GM18526 (cell line): ENCODE results near the gene ANGPTL8.

Source experiments
- POLR2A ChIP-seq: IDR thresholded peaks from 3 replicates; pipeline ENCODE4 v1.6.1; 2011; ENCODE audit not compliant: insufficient read length; ENCODE audit errors: extremely low read depth

ANGPTL8 gene

DNA sequence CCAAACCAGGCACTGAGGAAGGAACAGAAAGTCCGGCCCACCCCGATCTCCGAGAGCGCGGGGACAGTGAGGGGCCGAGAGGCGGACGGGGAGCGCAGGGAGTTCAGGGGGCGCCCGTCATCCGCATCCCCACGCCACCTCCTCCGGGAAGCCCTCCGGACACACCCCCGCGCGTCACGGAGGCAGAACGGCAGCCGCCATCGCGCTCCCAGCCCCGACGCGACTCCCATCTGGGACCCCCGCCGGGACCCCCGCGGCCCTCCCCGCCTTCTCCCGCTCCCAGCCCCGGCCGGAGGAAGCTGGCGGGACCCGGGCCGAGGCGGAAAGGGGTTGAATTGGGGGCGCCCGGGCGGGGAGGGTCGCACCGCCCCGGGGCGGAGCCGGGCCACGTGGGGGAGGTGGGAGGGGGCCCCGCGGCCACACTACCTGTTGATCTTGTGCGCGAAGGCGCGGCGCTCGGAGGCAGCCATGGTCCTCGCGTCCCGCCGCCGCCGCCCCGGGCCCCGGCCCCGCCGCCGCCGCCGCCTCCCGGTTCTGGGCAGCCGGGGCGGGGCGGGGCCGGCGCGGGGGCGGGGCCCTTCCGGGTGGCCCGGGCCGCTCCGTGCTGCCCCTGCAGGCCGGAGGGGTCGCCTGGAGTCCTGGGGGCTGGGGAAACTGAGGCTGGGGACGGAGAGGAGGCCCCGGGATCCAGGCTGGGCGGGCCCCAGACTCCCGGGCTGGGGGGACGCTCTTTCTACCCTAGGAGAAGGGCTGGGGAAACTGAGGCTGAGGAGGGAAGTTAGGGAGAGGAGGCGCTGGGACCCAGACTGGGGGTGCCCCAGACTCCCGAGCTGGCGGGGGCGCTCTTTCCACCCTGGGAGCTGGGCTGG, 22.8 kb downstream of the ANGPTL8 start, which contains the start of gene DOCK6:
Gene DOCK6, minus strand, starts transcription at position 554 of the 869 bp plus-strand sequence. Its CDS starts 84 bp downstream, at position 470.
- TF ChIP-seq POLR2A = no peak

DNA sequence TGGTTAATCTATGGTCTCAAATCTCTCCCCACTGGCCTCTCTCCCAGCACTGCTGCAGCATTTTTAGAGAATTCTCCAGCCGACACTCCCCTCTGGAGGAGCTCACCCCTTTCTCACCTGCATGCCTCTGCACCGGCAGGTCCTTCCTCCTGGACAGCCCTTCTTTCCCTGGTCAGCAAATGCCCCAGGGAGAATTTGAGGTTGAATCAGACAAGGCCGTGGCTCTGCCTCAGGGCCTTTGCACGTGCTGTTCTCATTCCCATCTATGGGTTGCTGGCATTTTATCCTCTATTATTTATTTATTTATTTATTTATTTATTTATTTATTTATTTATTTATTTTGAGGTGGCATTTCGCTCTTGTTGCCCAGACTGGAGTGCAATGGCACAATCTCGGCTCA, 24.3 kb downstream of the ANGPTL8 start:
- TF ChIP-seq POLR2A = no peak

DNA sequence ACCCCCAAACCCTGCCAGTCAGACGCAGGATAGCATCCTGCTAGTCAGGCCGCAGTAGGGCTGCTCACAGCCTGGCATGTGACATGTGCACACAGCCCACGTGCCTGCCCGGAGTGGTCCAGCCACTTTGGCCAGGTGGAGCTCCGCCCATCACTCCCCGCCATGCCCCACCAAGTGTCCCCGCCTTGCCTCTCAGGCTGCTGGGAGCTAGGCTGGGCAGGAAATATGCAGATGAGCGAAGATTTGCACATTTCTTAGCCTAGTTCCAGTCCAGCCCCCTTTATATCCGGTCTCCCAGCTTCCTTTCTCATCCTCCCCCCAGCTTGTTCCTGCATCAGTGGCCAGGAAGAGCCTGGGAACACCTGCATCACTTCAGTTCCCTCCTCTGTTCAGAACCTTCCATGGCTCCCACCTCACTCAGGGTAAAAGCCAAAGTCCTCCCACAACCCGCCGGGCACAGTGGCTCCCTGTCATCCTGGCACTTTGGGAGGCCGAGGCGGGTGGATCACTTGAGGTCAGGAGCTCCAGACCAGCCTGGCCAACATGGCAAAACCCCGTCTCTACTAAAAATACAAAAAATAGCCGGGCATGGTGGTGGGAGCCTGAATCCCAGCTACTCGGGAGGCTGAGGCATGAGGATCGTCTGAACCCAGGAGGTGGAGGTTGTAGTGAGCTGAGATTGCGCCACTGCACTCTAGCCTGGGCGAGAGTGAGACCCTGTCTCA, 25.2 kb downstream of the ANGPTL8 start:
- TF ChIP-seq POLR2A = no peak

DNA sequence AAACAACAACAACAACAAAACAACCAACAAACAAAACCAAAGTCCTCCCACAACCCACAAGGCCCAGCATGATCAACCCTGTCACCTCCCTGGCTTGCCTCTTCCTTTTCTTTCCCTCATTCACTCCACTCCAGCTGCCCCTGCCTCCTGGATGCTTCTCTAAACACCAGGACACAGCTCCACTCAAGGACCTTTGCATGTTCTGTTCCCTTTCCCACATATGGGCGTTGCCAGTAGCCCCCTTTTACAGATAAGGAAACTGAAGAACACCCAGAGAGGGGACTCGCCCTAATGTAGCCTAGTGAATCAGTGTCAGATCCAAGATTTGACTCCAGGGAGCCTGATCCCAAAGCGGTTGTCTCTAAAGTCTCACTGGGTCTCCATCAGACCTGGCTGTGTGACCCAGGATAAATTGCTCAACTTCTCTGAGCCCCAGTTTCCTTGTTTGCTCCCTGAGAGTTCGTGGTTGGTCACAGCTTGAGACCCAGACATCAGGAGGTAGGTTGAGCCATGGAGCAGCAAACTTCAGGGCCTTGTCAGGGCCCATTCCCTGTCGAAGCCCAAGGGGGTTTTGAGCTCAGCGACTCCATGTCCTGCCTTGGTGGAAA, 25.9 kb downstream of the ANGPTL8 start:
- no peak for TF ChIP-seq POLR2A

DNA sequence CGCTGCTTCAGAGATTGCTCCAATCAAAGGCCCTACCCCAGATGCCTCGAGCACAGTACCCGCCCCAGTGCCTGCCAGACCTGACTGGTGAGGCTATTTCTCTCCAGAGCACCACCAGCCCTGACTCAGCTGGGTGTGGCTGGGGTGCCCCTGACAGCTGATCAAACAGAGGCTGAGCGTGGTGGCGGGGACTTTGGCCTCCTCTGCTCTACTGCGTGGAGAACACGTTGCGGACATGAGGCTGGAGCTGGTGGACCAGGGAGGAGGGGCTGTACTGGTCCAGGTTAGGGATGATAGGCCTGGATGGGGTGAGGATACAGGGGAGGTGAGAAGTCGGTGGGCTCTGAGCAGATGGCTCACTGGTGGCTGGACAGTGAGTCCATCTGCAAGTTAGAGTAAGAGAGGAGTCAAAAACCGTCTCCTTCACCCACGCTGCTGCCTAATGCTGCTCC, 26.4 kb downstream of the ANGPTL8 start:
- TF ChIP-seq POLR2A = no peak

DNA sequence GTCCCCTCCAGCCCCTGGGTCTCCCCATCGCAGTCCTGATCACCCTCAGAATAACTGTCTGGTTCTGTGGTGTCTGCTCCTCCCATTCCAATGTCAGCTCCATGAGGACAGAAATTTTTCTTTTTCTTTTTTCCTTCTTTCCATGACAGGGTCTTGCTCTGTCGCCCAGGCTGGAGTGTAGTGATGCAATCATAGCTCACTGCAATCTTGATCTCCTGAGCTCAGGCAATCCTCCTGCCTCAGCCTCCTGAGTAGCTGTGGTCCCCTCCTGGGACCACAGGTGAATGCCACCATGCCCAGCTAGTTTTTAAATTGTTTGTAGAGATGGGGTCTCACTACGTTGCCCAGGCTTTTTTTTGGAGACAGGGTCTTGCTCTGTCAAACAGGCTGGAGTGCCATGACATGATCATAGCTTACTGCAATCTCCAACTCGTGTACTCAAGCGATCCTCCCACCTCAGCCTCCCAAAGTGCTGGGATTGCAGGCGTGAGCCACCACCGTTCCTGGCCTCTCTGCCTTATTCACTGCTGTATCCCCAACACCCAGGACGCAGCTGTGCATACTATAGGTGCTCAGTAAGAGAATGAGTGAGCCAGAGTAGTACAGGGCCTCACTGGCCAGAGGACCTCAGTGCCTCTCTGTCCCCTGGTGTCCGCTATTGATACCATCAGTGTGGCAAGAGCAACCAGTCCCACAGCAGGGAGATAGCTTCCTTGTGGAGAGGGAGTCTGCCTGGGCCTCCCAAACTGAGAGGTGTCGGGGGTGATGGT, 28.1 kb downstream of the ANGPTL8 start:
- TF ChIP-seq POLR2A = no peak

DNA sequence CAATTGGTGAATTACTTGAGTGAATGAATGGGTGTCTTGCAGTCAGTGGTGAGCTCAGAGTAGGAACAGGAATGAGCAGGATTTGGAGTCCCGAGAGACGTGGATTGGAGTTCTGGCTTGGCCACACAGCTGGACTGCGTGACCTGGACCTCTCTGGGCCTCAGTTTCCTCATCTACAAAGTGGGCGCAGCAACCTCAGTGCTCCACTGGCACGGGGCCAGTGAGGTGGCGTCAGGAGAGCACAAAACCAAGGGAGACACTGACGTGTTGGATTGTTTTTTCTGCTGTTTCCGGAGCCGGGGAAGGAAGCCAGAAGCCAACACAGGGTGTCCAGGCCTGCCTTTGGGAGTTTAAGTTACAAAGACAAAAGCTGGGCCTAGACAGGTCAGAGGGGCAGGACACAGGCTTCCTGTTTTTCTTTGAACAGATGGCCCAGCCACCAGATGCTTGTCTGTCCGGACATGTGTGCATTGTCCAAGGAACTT, 29.4 kb downstream of the ANGPTL8 start:
- no peak for TF ChIP-seq POLR2A

DNA sequence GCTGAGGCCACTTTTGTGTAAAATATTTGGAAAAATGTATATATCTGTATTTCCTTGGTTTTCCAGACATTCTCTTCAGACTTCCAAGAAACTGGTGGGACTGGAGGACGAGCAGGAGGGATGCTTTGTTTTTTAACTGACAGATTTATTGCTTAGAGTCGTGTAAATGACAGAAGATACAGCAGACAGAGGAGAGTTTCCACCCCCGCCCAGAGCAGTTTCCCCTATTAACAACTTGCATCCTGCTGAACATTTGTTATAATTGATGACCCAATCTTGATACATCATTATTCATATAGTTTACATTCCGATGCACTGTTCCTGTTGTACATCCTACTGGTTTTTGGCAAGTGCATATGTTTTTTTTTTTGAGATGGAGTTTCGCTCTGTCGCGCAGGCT, 30.0 kb downstream of the ANGPTL8 start:
- TF ChIP-seq POLR2A = no peak

DNA sequence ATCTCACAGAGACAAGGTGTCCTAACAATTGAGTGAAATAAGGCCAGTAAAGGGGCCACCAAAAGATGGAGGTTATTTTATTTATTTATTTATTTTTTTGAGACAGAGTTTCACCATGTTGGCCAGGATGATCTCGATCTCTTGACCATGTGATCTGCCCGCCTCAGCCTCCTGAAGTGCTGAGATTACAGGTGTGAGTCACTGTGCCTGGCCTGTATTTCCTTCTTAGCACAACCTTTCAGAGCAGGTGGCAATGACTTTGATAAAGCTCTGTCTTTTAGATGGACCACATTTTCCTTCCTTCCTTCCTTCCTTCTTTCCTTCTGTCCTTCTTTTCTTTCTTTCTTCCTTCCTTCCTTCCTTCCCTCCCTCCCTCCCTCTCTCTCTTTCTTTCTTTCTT, 33.9 kb downstream of the ANGPTL8 start:
- no peak for TF ChIP-seq POLR2A

DNA sequence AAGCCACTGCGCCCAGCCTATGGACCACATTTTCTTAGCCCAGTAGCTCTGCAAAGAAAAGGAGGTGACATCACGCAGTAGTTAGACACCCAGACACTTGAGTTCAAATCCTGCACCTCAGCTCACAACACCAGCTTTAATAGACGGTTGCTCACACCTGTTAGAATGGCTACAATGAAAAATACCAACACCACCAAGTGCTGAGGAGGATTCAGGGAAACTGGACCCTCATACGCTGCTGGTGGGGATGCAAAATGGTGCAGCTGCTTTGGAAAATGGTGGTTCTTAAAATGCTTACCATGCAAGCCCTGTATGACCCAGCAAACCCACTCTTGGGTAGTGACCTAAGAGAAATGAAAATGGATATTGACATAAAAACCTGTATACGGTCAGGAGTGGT, 34.6 kb downstream of the ANGPTL8 start:
- no peak for TF ChIP-seq POLR2A

DNA sequence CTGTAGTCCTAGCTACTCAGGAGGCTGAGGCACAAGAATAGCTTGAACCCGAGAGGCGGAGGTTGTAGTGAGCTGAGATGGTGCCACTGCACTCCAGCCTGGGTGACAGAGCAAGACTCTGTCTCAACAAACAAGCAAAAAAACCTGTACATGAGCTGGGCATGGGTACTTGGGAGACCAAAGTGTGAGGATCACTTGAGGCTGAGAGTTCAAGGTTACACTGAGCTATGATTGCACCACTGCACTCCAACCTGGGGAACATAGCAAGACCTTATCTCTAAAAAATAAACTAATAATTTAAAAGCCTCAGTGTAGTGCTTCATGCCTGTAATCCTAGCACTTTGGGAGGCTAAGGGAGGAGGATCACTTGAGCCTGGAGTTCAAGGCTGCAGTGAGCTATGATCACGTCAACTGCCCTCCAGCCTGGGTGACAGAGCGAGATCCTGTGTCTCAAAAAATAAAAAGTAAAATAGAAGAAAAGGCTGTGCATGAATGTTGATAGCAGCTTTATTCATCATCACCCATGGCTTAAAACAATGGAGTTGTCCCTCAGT, 35.2 kb downstream of the ANGPTL8 start:
- TF ChIP-seq POLR2A = no peak

DNA sequence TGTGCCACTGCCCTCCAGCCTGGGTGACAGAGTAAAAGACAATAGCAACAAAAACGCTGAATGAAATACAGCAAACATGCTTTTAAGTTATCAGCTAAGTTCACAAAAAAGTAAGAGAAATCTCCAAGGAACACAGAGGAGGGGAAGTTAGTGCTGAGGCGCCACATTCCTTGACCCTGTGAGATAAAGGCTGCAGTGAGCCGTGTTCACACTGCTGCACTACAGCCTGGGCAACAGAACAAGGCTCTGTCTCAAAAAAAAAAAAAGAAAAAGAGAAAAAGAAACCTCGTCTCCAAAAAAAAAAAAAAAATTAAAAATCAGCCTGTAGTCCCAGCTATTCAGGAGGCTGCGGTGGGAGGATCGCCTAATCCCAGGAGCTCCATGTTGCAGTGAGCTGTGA, 39.3 kb downstream of the ANGPTL8 start:
- TF ChIP-seq POLR2A = no peak

DNA sequence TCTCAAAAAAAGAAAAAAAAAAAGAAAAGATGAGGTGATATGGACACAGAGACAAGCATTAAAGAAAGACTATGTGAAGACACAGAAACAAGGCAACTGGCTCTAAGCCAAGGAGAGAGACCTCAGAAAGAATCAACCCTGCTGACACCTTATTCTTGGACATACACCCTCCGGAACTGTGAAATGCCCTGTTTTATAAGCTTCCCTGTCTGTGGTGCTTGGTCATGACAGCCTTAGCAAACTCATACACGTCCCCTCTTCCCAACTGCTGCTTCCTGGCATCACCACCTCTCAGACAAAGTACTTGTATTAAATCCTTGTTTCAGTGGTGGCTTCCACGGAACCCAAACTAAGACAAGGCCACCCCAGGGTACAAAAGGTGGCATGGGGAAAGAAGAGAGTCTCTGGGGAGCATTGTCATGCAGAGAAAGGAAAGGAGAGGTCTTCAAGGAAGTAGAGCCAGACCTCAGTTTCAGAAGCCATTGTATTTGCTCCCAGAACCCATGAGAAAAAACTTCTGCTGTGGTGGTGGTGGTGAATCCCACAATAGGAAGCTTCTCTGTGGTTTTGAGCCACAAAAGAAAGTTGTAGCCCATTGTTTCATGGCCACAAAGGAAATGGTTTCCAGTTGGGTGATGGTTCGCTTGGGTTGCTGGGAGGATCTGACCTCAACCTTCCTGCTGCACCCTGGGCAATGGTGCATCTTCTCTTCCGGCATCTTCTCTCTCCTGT, 40.3 kb downstream of the ANGPTL8 start:
- no peak for TF ChIP-seq POLR2A

DNA sequence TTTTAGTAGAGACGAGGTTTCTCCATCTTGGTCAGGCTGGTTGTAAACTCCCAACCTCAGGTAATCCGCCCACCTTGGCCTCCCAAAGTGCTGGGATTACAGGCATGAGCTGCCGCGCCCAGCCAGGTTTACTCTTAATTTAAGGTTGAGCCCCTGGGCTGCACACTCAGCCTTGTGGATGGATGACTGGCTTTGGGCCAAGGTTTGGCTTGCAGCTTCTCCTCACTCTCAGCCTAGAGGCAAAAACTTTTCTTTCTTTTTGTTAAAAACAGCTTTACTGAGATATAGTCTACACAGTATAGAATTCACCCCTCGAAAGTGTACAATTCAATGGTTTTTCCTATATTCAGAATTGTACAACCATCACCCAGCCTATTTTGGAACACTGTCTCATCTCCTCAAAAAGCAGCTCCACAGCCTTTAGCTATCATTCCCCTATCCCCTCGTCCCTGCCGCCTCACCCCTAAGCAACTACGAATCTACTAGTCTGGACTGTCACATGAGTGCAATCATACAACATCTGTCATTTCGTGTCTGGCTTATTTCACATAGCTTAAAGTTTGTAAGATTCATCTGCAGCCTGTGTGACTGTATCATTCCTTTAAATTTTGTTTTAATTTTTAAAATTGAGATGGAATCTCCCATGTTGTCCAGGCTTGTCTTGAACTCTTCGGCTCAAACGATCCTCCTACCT, 42.1 kb downstream of the ANGPTL8 start:
- no peak for TF ChIP-seq POLR2A

DNA sequence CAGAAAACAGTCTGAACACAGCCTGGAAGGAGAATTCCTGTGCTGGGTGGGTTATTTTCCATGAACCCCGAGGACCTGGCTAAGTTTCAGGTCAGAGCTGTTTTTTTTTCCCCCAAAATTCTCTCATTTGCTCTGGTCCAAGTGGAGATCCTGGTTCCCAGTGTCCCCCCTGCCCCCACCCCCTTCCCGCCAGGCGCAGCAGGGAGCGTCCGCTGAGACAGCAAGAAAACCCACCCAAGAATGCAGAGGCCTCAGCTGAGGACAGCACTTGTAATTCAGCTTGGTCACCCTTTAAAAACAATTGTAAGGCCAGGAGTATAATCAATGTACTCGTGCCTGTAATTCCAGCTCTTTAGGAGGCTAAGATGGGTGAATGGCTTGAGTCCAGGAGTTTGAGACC, 45.1 kb downstream of the ANGPTL8 start:
- no peak for TF ChIP-seq POLR2A
